HG03175 (cell line): ENCODE measurements around the gene ARHGAP26.

Experiments used
- ATAC-seq: cut with Tn5 transposase; IDR thresholded peaks from one replicate; pipeline ENCODE4 v1.9.1; 2021; ENCODE audit warnings: mild to moderate bottlenecking, moderate library complexity; ENCODE audit not compliant: unreplicated experiment

Gene ARHGAP26

DNA sequence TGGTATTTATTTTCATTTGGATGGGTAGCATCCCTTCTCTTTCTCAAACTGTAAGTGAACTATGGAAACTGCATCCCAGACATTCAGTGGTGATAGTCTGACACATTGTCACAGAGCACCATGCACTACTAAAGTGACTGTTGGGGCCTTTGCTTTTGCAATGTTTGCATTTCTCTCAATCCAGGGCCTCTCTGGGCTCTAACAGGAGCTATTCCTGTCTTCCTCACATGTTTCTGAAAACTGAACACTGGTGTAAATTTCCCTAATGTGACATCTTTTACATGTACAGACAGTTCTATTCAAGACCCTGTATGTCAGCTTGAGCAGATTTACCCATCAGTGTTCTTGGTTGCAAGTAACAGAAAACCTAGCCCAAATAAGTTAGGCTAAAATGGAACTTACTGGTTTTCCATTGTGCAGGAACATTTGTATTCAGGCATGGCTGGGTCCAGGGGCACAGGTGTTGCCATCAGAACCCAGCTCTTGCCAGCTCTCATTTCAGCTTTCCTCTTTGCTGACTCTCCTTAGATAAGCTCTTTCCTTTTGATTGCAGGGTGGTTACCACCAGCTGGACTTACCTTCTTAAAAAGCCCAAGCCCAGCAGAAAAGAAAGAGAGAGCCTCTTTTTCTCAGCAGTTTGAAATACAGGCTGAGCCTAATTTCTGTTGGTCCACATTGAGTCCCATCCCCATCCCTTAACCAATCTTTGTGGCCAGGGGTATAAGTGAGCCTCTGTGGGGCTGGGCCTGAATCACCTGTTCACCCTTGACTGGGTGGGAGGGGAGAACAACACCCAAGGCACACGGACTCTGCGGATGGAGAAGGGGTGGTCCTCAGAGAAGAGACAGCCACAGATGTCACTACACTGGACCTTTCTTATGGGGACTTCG, 399.0 kb downstream of the ARHGAP26 start:
- ATAC-seq, result no peak

- ATAC-seq, result no peak
These were observed 399.9 kb downstream of the ARHGAP26 start for GRCh38 chr5:143170104-143170503.

- ATAC-seq, result no peak
These were observed 400.8 kb downstream of the ARHGAP26 start for GRCh38 chr5:143170977-143171376.

- ATAC-seq, result no peak
These were observed 402.6 kb downstream of the ARHGAP26 start for GRCh38 chr5:143172739-143173138.

- ATAC-seq, result no peak
These were observed 403.1 kb downstream of the ARHGAP26 start for GRCh38 chr5:143173139-143173889.

DNA sequence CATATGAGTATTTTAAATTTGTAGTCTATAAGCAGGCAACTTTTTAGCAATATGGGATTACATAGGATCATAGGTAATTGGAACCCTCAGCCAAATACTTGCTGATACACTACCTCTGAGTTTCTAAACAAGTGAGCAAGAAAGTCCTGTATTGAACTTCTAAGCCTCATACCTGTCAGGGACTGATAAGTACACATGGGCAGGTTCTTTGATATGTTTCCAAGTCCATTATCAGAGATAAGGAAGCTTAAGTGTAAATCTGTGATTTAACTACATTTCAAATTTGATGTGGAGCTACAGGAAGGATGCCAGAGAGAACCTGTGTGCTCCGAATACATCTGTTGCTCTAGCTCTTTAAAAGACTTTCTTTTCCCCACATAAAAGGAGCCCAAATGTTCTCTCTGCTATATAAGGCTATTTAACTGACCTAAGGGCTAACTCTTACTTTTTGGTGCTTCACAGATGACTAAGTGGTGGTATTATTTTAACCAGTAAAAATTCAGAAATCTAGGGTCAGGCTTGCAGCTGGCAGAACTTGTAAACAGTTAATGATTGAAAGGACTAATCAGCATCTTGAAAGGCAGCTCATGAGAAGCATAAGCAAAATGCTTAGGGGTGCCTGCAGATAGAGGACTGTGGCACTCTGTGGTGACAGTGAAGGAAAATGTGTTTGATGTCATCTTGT, 404.7 kb downstream of the ARHGAP26 start:
- peak; percentile 96 for ATAC-seq

DNA sequence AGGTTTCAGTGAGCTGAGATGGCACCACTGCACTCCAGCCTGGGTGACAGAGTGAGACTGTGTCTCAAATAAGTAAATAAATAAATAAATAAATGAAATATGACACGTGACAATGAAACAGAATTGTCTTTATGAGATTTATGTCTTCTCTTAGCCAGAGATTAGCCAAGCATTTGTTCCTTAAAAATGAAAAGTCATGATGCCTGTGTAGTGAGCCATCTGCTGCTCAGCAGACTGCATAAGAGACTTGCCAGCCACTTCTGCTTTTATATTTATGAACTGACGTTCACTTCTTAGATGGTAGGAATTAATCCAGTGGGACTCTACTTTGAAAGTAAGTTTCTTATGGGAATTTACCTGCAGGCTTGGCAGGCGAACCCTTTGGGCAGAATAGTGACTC, 405.9 kb downstream of the ARHGAP26 start:
- ATAC-seq, result no peak

DNA sequence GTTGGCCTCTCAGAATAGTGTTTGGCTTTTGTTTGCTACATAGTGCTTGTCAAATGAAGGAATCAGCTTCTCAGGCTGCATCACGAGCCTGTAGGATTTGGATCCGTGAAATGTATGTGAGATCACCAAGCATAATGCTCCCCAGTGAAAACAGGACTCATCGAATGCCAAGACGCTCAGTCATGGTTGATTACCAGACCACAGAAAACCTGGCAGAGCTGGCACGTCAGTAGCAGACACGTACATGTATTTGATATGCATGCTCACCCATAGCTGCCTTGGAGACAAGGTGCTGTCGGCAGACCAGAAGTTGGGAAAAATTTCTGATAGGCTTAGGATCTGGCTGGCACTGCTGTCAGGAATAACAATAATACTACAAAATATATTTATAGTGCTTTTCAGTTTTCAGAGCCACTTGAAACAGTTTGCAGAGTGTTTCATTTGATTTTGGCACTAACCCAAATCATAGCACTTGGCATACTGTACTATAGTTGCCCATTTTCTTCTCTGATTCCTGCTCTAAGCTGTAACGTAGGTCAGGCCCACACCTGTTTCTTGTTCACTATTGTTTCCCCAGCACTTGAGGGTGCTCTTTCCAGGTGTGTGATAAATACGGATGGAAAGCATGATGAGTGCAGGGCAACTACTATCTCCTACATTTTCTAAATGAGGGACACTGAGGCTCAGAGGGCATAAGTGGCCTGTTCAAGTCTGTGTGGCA, 407.2 kb downstream of the ARHGAP26 start:
- ATAC-seq, result no peak

- no peak for ATAC-seq
These were observed 409.1 kb downstream of the ARHGAP26 start for GRCh38 chr5:143179126-143179740.

DNA sequence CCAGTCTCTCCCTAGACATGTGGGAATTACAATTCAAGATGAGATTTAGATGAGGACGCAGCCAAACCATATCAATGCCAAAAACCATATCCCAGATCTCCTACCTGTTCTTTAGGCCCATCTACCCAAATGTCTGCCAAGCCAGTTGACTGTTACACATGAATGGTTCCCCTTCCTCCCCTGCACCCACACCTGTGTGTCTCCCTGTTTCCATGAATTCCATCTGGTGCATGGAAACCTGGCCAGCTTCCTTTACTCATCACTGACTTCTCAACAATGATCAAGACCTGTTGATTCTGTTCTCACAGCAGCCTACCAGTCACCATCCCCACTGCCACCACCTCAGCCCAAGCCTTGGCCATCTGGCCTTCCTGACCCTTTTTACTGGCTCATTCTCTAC, 410.6 kb downstream of the ARHGAP26 start:
- no peak for ATAC-seq

- no peak for ATAC-seq
These were observed 411.0 kb downstream of the ARHGAP26 start for GRCh38 chr5:143181173-143181572.

GRCh38 chr5:143182106-143182505, 411.9 kb downstream of the ARHGAP26 start:
- ATAC-seq, result no peak

- ATAC-seq, result peak; percentile 59
These were observed 413.0 kb downstream of the ARHGAP26 start for GRCh38 chr5:143182901-143183820.

DNA sequence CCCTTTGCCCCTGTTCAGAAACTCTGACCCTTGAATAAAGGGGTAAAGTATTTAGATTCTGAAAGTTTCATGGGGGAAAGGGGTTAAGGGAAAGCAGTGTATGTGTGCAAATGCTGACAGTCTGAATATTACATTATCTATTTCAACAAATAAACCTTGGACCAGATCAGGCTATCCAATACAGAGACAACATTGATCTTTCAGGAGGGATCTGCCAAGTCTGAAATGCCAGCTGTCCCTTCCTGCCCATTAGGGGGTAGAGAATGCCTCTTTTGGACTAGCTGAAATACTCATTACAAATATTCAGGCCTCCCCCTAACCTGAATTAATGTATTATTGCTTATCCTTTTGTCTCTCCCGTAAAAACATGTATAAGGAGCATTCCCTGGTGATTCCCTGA, 413.8 kb downstream of the ARHGAP26 start:
- ATAC-seq, result no peak

DNA sequence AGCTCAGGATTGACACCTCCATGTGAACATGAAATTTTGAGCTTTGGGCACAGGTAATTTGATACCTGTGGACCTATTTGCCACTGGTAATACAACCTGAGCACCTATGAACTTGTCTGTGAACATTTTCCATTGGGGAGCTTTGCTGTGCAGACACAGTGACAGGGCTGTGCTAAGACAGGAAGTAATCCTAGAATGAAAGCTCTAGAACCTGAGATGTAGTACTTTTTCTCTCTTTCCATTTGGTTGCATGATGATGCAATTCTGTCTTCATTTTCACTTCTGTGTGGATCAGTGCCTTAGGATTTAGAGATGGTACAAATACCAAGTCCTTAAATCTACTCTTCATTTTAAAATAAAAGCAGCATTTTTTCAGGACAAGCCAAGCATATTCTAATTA, 416.4 kb downstream of the ARHGAP26 start:
- ATAC-seq, result peak; percentile 34

- no peak for ATAC-seq
These were observed 417.3 kb downstream of the ARHGAP26 start for GRCh38 chr5:143187495-143187894.

GRCh38 chr5:143188083-143188482, 417.9 kb downstream of the ARHGAP26 start:
- no peak for ATAC-seq

- ATAC-seq, result peak; percentile 36
These were observed 418.5 kb downstream of the ARHGAP26 start for GRCh38 chr5:143188692-143189091.

DNA sequence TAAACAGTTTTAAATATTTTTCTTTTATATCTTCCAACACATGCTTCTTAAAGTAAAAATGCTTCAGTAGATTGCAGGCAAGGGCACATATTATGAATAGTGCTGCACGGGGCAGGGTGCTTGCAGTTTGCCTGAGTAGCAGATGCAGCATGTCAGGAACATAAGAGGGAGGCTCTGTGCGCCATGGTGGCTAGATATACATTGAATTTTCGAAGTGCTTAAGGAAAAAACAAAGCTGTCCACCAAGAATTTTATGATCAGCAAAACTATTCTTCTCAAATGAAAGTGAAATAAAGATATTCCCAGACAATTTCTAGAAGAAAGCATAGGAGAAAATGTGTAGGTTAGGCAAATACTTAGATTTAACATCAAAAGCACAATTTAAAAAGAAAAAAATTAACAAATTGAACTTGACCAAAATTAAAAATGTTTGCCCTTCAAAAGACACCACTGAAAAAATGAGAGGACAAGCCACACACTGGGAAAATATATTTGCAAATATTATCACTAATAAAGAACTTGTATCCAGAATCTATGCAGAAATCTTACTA, 420.2 kb downstream of the ARHGAP26 start:
- no peak for ATAC-seq
